Activated T-helper 2 cell treated with anti-CD3 and anti-CD28 coated beads, Interferon-gamma antibody, Interleukin-2, Interleukin-4, amounts not matched to agents 10 μg/mL and 5 μg/mL and 100 μg/mL, durations not matched to agents 14 hours and 24 hours and 36 hours (primary cell): ENCODE results near the gene SLC17A9. TPM values are rescaled to one million over a fixed set of nuclear protein-coding genes. Genes with fewer than 3 reads are reported as not detected.

ENCODE experiments used
- DNase-seq: peaks from one replicate; pipeline ENCODE4 v3.0.0; 2021; ENCODE audit warnings: low spot score
- H3K27ac Mint-ChIP-seq: one replicate; pipeline ENCODE4 v1.8.0; 2021; ENCODE audit warnings: mixed read lengths
- H3K27me3 Mint-ChIP-seq: one replicate; pipeline ENCODE4 v1.8.0; 2021; ENCODE audit warnings: low read depth, mixed read lengths
- H3K36me3 Mint-ChIP-seq: one replicate; pipeline ENCODE4 v1.8.0; 2021; ENCODE audit warnings: low read depth, mixed read lengths
- H3K4me1 Mint-ChIP-seq: one replicate; pipeline ENCODE4 v1.8.0; 2021; ENCODE audit warnings: low read depth, mixed read lengths
- H3K4me3 Mint-ChIP-seq: one replicate; pipeline ENCODE4 v1.8.0; 2021; ENCODE audit warnings: low read depth, mild to moderate bottlenecking, moderate library complexity, mixed read lengths
- H3K9me3 Mint-ChIP-seq: one replicate; pipeline ENCODE4 v1.8.0; 2021; ENCODE audit warnings: mixed read lengths
- intact Hi-C: fragments of 100-400 bp; cut with micrococcal nuclease; formaldehyde crosslinking; loops from one replicate; pipeline ENCODE4 v1.15.1; 2023
- total RNA-seq: library from RNA; stranded (reverse); gene quantifications from 2 replicates; pipeline ENCODE4 v1.2.3, GENCODE V29; 2022

The SLC17A9 gene
- total RNA-seq, 1 donor from 2014 or later: 21.4 TPM

DNA sequence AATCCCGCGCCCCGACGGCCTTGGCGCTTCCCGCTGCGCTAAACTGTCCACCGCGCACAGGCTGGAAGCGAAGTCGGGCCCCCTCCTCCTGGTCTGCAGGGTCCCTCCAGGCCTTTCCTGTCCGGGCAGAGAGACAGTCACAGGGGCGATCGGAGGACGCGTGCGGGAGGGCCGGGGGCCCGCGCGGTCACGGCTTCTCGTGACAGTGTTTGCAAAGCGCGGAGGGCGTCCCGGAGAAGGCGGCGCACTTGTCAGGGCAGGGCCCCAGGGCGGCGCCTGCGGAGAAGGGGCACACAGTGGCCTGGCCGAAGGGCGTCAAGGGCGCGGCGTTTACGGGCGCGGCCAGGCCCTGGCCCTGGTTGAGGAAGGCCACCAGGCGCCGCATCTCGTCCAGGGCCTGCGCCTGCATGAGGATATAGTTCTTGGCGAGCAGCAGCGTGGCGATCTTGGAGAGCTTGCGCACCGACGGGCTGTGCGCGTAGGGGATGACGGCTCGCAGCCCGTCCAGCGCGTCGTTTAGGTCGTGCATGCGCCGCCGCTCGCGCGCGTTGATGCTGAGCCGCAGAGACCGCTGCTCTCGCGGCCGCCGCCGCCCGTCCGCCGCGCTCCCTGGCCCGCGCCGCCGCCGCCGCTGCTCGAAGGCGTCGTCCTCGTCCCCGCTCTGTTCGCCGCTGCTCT lies 53.5 kb downstream of the SLC17A9 start:
- intact Hi-C loops: loop anchor here (5.0 to 10.0 kb wide), 2 partner anchors 134 to 531 kb away; partner anchors contain the start of gene GATA5
- H3K4me1 Mint-ChIP-seq: peaks cover 11% of the 10 kb centered on the region
- no peak overlapping the region for H3K27ac Mint-ChIP-seq
- no peaks in the 10 kb centered on the region for H3K9me3 Mint-ChIP-seq
- DNase-seq: no peak
- H3K27me3 Mint-ChIP-seq: peaks cover 60% of the 10 kb centered on the region
- no peak overlapping the region for H3K4me3 Mint-ChIP-seq
- peaks cover 2% of the 10 kb centered on the region for H3K36me3 Mint-ChIP-seq

- DNase-seq: no peak
- H3K36me3 Mint-ChIP-seq: peaks cover 2% of the 10 kb centered on the region
- no peak within 1 kb of the TSS for H3K4me3 Mint-ChIP-seq
- intact Hi-C loops: loop anchor here (5.0 to 10.0 kb wide), 2 partner anchors 134 to 532 kb away; partner anchors contain the start of gene GATA5
- no peaks in the 10 kb centered on the region for H3K9me3 Mint-ChIP-seq
- peaks cover 11% of the 10 kb centered on the region for H3K4me1 Mint-ChIP-seq
- peaks cover 63% of the 10 kb centered on the region for H3K27me3 Mint-ChIP-seq
- no peak within 1 kb of the TSS for H3K27ac Mint-ChIP-seq
Observed at GRCh38 chr20:63006540-63007359, 54.2 kb downstream of the SLC17A9 start, which contains the start of gene BHLHE23. BHLHE23 (minus strand) TSS chr20:63006964; CDS start chr20:63006774, 190 bp downstream.

GRCh38 chr20:63007360-63007645 lies 54.8 kb downstream of the SLC17A9 start:
- peaks cover 11% of the 10 kb centered on the region for H3K4me1 Mint-ChIP-seq
- H3K27ac Mint-ChIP-seq: no peak overlapping the region
- H3K27me3 Mint-ChIP-seq: peaks cover 67% of the 10 kb centered on the region
- peaks cover under 1% of the 10 kb centered on the region for H3K9me3 Mint-ChIP-seq
- intact Hi-C loops: loop anchor here (5.0 to 10.0 kb wide), 2 partner anchors 135 to 533 kb away; partner anchors contain the start of gene GATA5
- DNase-seq: no peak
- peaks cover 2% of the 10 kb centered on the region for H3K36me3 Mint-ChIP-seq
- no peak overlapping the region for H3K4me3 Mint-ChIP-seq

DNA sequence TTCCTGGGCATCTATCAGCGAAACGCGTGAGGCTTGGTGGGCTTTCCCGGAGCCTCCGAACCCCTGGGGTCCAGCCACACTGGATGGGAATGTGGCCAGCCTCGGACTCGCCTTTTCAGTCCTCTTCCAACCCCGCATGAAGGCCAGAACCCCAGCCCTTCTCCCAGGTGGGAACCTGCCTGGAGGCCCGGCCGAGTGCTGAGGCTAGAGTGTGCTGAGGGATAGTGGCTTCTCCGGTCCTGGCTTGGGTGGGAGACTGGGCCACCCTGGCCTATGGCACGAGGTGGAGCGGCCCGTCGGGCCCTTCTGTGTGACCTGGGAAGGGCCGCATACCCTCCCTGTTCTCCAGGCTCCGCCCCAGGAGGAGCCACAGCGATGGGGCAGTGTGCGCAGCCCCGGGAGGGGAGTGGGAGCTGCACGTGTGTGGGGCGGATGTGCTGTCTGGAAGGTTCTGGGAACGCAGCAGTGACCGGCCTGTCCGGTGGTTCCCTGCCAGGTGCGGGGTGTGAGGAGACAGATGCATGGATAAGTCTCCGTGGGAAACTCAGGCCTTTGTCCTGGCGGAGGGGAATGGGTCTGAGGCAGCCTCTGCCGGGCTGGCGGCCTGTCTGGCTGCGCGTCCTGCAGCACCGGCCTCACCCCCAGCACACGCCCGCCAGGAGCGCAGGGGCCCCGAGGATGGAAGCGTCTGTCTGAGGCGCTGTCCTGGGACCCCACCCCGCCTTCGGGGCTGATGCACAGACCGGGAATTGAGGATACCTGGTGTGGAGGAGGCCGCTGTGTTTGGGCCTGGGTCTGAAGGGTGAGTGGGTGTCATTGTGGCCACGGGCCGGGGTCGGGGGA lies 55.4 kb downstream of the SLC17A9 start:
- Mint-ChIP-seq H3K27me3 (peaks cover 67% of the 10 kb centered on the region), H3K4me3 (no peak overlapping the region)
- intact Hi-C loops: loop anchor here (2.0 to 10.0 kb wide), 3 partner anchors 107 to 533 kb away; partner anchors contain the start of gene GATA5

DNA sequence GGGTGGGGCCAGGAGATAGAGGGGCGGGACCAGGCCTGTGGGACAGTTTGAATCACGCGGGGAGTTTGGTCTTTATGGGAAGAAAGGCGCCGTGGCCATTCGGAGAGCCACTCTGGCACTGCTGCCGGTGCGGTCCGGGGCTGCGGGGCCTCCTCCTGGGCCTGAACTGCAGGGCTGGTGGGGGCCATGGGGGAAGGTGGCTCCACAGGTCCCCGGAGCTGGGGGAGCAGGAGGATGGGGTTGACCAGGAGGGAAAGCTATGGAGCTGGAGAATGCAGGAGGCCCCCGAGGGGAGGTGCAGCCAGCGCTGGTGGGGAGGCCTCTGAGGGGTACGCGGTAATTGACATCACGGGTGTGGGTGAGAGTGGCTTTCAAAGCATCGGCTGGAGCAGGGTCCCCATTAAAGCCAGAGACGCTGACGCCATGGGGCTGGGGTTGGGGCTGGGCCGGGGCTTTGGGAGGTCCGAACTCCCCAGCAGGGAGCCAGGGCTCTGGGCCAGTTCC lies 56.1 kb downstream of the SLC17A9 start:
- intact Hi-C loops: loop anchor here (1.0 to 10.0 kb wide), 4 partner anchors 36 to 534 kb away; partner anchors contain the start of gene GATA5
- H3K4me3 Mint-ChIP-seq: no peak overlapping the region
- peaks cover 13% of the 10 kb centered on the region for H3K9me3 Mint-ChIP-seq
- H3K27me3 Mint-ChIP-seq: peaks cover 66% of the 10 kb centered on the region
- peaks cover 10% of the 10 kb centered on the region for H3K36me3 Mint-ChIP-seq
- H3K27ac Mint-ChIP-seq: no peak overlapping the region
- peaks cover 11% of the 10 kb centered on the region for H3K4me1 Mint-ChIP-seq
- DNase-seq: no peak

More for the DNA sequence above, 55.4 kb downstream of the SLC17A9 start:
- DNase-seq: no peak
- peaks cover 3% of the 10 kb centered on the region for H3K36me3 Mint-ChIP-seq
- peaks cover 11% of the 10 kb centered on the region for H3K4me1 Mint-ChIP-seq
- H3K27ac Mint-ChIP-seq: no peak overlapping the region
- H3K9me3 Mint-ChIP-seq: peaks cover 6% of the 10 kb centered on the region

GRCh38 chr20:63009045-63009961 lies 56.8 kb downstream of the SLC17A9 start:
- peaks cover 14% of the 10 kb centered on the region for H3K36me3 Mint-ChIP-seq
- peaks cover 11% of the 10 kb centered on the region for H3K4me1 Mint-ChIP-seq
- peaks cover 68% of the 10 kb centered on the region for H3K27me3 Mint-ChIP-seq
- peak overlapping the region; percentile 52 for H3K27ac Mint-ChIP-seq
- DNase-seq: peak; percentile 75
- H3K4me3 Mint-ChIP-seq: peak overlapping the region; percentile 21
- intact Hi-C loops: loop anchor here (1.0 to 10.0 kb wide), 4 partner anchors 37 to 535 kb away; partner anchors contain the start of gene GATA5
- peaks cover 19% of the 10 kb centered on the region for H3K9me3 Mint-ChIP-seq

DNA sequence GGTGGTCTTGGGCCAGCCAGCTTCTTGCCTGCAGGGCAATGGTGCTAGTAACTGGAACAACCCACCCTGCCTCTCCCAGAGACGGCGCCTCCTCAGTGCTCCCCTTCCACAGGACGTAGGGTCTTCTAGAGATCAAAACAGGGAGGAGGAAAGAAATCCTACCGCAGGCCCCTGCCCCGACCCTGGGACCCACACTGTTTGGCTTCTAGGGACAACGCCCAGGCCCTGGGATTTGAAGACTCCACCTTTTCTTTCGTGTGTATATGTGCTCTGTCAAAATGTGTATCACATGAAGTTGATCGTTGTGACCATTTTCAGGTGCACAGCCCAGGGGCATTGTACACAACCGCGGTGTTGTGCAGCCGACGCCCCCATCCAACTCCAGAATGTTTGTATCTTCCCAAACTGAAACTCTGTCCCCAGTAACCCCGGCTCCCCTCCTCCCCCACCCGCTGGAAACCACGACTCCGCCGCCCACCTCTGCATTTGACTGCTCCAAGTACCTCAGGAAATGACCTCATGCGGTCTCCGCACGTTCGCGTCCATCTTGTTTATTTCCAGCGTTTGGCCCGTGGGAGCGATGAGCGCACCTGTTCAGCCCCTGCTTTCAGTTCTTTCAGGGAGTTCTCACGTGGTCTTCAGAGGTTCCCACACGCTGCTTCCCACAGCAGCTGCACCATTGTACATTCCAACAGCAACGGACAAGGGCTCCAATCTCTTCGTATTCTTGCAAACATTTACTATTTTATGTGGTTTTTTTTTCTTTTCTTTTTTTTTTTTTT lies 57.7 kb downstream of the SLC17A9 start:
- peak; percentile 61 for DNase-seq
- Mint-ChIP-seq H3K27ac (peak overlapping the region; percentile 31), H3K27me3 (peaks cover 72% of the 10 kb centered on the region)

DNA sequence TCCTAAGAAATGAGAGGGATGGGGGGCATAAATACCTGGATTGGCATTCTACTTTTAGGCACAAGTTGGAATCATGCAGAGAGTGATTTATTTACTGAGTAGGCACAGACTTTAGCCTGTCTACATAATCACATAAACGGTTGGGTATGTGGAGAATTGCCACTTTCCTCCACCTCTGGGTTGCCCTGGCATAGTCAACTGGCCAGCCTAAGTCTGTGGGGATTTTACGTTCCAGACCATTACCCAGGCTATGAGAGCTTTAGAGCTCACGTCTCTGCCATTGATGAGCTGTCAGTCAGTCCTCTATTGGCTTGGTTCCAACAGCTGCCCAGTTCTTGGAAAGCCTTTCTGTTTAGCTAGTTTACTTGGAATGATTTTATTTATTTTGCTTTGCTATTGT lies 59.3 kb downstream of the SLC17A9 start:
- Mint-ChIP-seq H3K36me3 (peaks cover 17% of the 10 kb centered on the region), H3K4me3 (no peak overlapping the region), H3K27me3 (peaks cover 65% of the 10 kb centered on the region), H3K27ac (no peak overlapping the region), H3K9me3 (peaks cover 19% of the 10 kb centered on the region), H3K4me1 (peaks cover 10% of the 10 kb centered on the region)
- intact Hi-C loops: no loop called here
- DNase-seq: no peak

More for the DNA sequence above, 57.7 kb downstream of the SLC17A9 start:
- H3K4me3 Mint-ChIP-seq: peak overlapping the region; percentile 70
- H3K9me3 Mint-ChIP-seq: peaks cover 19% of the 10 kb centered on the region
- intact Hi-C loops: loop anchor here (1.0 to 10.0 kb wide), 4 partner anchors 38 to 535 kb away; partner anchors contain the start of gene GATA5
- H3K36me3 Mint-ChIP-seq: peaks cover 17% of the 10 kb centered on the region
- peaks cover 11% of the 10 kb centered on the region for H3K4me1 Mint-ChIP-seq

GRCh38 chr20:63013207-63013606 lies 60.7 kb downstream of the SLC17A9 start:
- H3K36me3 Mint-ChIP-seq: peaks cover 17% of the 10 kb centered on the region
- H3K27me3 Mint-ChIP-seq: peaks cover 60% of the 10 kb centered on the region
- intact Hi-C loops: no loop called here

DNA sequence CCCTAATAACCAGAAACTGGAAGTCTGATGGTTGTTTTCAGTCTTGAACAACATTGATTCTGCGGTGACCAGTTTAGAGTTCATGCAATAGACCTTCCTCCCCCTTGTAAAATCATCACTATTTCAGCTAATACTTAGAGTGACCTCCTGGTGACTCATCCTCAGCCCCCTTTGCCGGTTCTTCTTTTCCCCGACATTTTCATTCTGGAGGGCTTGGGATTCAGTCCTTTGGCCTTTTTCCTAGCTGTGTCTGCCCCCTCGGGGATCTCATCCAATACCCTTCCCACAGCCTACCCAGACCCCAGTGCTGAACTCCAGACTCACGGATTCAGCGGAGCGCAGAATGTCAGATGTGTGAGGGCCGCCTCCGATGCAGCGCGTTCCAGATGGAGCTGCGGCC lies 61.8 kb downstream of the SLC17A9 start:
- Mint-ChIP-seq H3K4me1 (peaks cover 6% of the 10 kb centered on the region), H3K27ac (no peak overlapping the region), H3K36me3 (peaks cover 14% of the 10 kb centered on the region), H3K27me3 (peaks cover 52% of the 10 kb centered on the region), H3K4me3 (no peak overlapping the region), H3K9me3 (peaks cover 19% of the 10 kb centered on the region)
- no peak for DNase-seq
- intact Hi-C loops: no loop called here

More at GRCh38 chr20:63013207-63013606, 60.7 kb downstream of the SLC17A9 start:
- H3K9me3 Mint-ChIP-seq: peaks cover 19% of the 10 kb centered on the region
- no peak overlapping the region for H3K4me3 Mint-ChIP-seq
- H3K4me1 Mint-ChIP-seq: peaks cover 10% of the 10 kb centered on the region
- no peak overlapping the region for H3K27ac Mint-ChIP-seq
- DNase-seq: no peak

DNA sequence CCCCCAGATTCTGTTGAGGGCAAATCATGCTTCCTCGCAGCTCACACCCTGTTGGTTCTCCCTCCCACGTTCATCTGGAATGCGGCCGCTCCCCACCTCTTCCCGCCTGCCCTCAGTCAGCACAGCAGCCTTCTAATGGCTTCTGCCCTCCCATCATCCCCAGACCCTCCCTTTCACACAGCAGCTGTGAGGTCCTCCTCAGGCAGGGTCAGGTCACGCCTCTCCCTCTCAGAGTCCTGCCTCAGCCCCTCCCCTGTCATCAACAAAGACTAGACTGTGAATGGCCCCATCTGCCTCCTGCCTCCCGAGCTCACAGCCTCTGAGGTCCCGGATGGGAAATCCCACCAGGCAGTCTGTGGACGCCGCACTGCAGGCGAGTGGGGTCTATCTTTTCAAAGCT lies 62.2 kb downstream of the SLC17A9 start:
- intact Hi-C loops: no loop called here
- H3K27ac Mint-ChIP-seq: no peak overlapping the region
- H3K36me3 Mint-ChIP-seq: peaks cover 14% of the 10 kb centered on the region
- peaks cover 51% of the 10 kb centered on the region for H3K27me3 Mint-ChIP-seq
- peaks cover 19% of the 10 kb centered on the region for H3K9me3 Mint-ChIP-seq
- peaks cover 6% of the 10 kb centered on the region for H3K4me1 Mint-ChIP-seq
- H3K4me3 Mint-ChIP-seq: no peak overlapping the region
- no peak for DNase-seq
